GM19351 (cell line): ENCODE results near the gene MAGI1.

Experiments
- ATAC-seq: cut with Tn5 transposase; IDR thresholded peaks from one replicate; pipeline ENCODE4 v1.9.1; 2021; ENCODE audit warnings: mild to moderate bottlenecking, moderate library complexity; ENCODE audit not compliant: unreplicated experiment

The MAGI1 gene

DNA sequence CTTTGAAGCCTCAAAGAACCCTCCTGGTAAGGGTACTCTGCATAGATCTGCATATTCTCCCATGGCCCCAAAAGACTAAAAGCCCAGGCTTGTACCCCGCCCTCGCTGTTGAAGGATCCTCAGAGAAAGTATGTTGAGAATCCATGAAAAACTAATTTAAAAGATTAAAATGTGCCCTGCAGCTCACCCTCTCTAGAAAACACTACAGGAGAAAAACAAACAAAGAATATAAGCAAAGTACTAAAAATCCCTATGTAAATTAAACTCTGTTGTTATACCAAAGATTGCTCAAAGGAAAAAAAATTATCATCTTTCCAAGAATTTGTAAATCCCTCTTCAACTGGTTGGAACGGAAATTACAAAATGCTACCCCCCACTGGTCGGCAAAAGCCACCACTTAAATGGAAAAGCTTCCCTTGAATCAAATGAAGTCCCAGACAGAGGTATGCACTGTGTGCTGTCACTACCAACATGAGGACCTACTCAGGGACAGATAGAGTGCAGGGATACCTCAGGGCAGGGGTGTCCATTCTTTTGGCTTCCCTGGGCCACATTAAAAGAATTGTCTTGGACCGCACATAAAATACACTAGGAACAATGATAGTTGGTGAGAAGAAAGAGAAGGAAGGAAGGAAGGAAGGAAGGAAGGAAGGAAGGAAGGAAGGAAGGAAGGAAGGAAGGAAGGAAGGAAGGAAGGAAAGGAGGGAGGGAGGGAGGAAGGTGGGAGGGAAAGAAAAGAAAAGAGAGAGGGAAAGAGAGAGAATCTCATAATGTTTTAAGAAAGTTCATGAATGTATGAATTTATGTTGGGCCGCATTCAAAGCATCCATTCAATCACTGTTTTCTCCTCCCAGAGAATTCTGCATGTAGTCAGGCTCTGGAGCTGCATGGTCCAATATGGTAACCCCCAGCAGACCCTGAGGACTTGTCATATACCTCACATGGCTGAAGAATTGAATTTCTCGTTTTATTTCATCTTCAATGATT lies 88.1 kb downstream of the MAGI1 start:
- ATAC-seq: no peak

- no peak for ATAC-seq
Measured at GRCh38 chr3:65948841-65949573, 89.7 kb downstream of the MAGI1 start.

- no peak for ATAC-seq
Measured at GRCh38 chr3:65946438-65946837, 92.3 kb downstream of the MAGI1 start.

- ATAC-seq: no peak
Measured at GRCh38 chr3:65945953-65946352, 92.8 kb downstream of the MAGI1 start.

DNA sequence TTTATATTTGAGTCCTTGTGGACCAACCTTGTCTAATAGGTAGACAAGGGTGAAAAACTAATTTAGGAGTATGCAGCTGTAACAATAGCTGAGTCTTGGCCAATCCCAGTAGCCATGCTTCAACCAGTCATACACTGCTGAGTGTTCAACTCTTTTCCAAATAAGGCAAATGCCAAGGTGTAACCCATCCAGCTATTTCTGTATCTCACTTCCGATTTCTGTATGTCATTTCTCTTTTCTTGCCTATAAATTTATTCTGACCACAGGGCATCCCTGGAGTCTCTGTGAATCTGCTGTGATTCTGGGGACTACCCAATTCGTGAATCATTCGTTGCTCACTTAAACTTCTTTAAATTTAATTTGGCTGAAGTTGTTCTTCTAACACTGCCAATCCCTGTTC lies 93.2 kb downstream of the MAGI1 start:
- ATAC-seq: no peak

DNA sequence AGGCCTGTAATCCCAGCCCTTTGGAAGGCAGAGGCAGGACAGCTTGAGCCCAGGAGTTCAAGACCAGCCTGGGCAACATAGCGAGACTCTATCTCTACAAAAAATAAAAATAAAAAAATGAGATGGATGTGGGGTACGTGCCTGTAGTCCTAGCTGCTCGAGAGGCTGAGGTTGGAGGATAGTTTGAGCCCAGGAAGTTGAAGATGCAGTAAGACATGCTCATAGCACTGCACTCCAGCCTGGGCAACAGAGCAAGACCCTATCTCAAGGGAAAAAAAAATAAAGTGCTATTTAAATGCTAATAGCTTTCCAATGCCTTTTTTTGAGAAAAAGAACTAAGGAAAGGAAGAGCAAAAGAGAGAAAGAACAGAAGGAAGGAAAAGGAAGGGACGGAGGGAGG lies 94.5 kb downstream of the MAGI1 start:
- no peak for ATAC-seq

DNA sequence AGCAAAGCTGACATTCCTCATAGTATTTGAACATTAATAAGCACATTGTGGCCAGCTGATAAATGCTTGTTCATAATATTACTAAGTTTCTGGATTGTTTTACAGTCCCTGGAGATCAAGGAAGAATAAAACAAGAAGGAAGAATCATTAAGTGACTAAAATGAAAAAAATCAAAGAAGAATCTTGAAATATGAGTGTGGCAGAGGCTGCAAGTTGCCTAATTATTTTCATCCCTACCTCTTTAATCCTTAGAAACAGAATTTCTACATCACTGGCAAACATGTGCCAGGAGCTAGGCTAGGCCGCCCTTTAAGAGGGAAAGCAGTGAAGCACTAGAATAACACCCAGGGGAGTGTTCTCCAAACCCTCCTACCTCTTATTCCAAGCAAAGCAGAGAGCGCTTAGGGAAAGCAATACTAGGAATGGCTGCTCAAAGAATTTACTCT lies 98.9 kb downstream of the MAGI1 start:
- ATAC-seq: no peak

GRCh38 chr3:65939184-65939583 lies 99.5 kb downstream of the MAGI1 start:
- no peak for ATAC-seq

GRCh38 chr3:65938676-65939075 lies 100.0 kb downstream of the MAGI1 start:
- no peak for ATAC-seq

DNA sequence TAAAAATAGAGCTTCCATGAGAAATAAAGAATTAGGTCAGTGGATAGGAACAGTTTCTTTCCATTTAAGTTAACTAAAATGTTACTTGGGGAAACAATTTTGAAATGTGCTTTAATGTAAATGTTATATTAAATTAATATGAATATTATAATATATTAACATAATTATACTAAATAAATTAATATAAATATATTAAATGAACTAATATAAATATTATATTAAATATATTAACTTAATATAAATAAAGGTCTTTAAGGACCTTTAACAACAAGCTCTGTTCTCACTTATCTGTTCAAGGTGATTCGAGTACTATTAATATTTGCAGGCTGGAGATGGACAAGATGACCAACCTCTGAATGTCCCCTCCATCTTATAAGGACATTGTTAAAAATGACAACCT lies 100.6 kb downstream of the MAGI1 start:
- no peak for ATAC-seq

DNA sequence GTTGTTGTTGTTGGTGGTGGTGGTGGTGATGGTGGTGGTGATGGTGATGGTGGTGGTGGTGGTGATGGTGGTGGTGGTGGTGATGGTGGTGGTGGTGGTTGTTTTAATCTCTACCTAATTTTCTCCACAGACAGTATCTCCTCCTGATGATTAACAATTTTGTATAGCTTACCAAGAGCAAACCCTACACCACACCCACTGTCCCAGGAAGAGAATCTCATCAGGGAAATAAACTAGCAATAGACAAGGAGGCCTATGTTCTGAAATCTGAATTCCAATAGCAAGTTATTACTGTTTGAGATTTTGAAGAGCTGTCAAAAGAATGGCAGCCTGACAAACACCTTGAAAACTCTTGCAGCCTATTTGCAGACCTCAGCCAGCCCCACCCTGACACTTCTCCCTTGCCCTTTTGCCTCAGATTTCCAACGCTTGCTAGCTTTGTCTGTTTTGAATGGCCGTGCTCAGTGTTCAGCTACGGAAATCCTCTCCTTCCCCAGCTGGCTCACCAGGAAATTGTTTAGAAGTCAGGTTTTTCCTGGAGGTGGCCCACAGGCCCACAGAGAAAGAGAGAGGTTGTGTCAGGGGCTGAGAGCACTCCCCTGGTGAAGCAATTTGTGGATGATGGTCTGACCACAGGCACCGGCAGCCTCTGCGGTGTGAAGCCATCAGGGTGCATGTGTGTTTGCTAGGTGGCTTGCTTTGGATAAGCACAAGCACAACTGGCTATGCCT lies 101.6 kb downstream of the MAGI1 start:
- ATAC-seq: no peak

DNA sequence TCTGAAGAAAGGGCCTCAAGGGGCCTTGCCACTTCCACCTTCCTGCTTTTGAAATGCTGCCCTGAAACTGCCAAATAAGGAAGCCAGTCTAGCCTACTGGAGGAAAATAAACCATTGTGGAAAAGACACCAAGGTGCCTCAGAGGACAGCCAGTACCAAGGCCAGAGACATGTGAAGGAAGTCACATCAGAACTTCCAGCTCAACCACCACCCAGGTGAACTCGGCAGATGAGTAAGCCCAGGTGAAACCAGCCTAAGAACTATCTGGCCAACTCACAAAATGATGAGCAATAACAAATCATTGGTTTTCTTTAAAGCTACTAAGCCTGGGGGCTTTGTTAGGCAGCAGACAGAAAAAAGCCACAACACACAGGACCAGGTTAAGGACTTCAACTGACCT lies 103.0 kb downstream of the MAGI1 start:
- ATAC-seq: no peak

DNA sequence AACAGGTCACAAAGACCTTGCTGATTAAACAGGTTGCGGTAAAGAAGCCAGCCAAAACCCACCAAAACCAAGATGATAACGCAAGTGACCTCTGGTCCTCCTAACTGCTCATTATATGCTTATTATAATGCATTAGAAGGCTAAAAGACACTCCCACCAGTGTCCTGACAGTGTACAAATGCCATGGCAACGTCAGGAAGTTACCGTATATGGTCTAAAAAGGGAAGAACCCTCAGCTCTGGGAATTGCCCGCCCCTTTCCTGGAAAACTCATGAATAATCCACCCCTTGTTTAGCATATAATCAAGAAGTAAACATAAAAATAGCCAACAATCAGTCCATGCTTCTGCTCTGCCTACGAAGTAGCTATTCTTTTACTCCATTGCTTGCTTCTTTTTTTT lies 108.1 kb downstream of the MAGI1 start:
- no peak for ATAC-seq

GRCh38 chr3:65928110-65928509 lies 110.6 kb downstream of the MAGI1 start:
- ATAC-seq: no peak

- no peak for ATAC-seq
Measured at GRCh38 chr3:65927576-65927975, 111.1 kb downstream of the MAGI1 start.

DNA sequence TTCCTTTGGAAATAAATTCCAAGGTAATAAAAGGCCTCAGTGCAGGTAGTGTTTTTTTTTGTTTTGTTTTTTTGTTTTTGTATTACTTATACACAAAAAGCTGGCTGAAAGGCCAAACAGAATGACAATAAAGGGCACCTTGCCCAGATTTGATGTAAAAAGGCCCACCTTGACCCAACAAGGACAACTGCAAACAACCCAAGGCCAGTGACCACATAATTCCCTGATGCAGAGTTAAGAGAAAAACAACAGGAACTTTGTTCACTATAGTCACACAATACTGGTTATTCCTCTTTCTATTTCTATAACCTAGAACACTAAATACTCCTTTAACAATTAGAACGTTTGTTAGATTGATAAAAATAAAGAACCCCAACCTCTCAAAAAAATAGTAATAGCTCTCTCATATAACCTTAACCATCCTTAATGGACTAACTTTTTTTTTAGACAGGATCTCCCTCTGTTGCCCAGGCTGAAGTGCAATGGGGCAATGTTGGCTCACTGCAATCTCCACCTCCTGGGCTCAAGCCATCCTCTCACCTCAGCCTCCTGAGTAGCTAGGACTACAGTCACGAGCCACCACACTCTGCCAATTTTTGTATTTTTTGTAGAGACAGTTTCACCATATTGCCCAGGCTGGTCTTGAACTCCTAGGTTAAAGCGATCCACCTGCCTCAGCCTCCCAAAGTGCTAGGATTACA lies 113.3 kb downstream of the MAGI1 start:
- ATAC-seq: no peak

DNA sequence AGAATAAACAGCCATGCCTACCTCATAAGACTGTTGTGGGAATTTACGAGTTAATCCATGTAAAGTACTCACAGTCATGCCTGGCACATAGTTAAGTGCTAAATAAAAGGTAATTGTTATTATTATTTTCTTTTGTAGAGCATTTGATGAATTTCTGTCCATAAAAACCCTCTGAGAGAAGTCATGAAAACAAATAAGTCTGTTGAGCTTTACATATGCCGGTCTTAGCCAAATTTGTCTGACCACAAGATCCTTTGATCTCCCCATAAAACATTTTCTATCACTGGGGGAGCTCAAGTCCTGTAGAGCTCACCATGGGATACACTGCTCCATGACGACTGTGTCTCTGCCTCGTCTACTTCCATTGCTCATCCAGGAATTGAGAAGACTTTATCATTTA lies 114.0 kb downstream of the MAGI1 start:
- no peak for ATAC-seq

DNA sequence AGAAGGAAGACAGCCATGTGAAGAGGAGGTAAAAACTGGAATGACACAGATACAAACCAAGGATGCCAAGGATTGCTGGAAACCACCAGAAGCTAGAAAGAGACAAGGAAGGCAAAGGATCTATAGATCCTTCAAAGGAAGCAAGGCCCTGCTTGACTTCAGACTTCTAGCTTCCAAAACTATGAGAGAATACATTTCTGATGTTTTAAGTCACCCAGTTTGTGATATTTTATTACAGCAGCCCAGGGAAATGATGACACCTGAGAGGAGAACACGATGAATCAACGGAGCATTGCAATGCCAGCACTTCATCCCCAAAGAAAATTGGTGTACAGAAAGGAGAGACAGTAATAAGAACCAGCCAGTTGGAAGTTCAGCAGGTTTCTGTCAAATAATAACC lies 116.3 kb downstream of the MAGI1 start:
- no peak for ATAC-seq

- ATAC-seq: no peak
Measured at GRCh38 chr3:65919826-65920225, 118.9 kb downstream of the MAGI1 start.

DNA sequence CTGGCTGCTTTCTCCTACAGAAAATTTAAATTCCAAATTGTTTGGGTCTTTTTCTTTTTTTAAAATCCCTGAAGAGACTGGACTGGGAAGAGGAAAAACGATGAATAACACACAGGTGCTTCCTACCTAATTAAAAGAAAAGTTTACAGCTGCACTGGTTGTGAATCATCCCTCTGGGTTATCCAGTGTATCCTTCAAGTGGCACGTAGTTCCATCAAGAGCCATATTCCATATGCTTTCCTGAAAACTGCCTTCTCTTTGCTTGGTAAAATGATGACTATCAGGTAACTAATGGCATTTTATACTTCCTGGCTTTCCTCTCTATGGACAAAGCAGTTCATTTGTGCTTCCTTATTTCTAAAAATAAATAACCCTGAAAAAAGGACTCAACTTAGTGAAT lies 123.2 kb downstream of the MAGI1 start:
- no peak for ATAC-seq
